ENCODE results near the gene SIGLEC11. TPM values are rescaled to one million over a fixed set of nuclear protein-coding genes. Genes with fewer than 3 reads are reported as not detected.

Gene SIGLEC11
- polyA plus RNA-seq, 1 donor from 2014 or later: not detected

- no peaks in the 10 kb centered on the region for H3K79me2 ChIP-seq (replicated peaks; ENCODE audit: insufficient read depth, low read length)
- no peak overlapping the region for H3K9ac ChIP-seq (ENCODE audit: low read length)
- H2AFZ ChIP-seq (ENCODE audit: low read depth, low read length): no peak overlapping the region
- H3K27me3 ChIP-seq (ENCODE audit: insufficient read depth, low read depth, low read length): no peaks in the 10 kb centered on the region
- TF ChIP-seq REST (IDR thresholded peaks at IDR 0.05; ENCODE audit: borderline replicate concordance) (no peak), MXI1 (conservative IDR thresholded peaks at IDR 0.05; ENCODE audit: poor library complexity, severe bottlenecking) (no peak)
- no peaks in the 10 kb centered on the region for H3K36me3 ChIP-seq (ENCODE audit: insufficient read depth, low read length)
- H3F3A ChIP-seq (ENCODE audit: insufficient read depth, low read length, poor library complexity, severe bottlenecking): no peaks in the 10 kb centered on the region
- H3K9me3 ChIP-seq (ENCODE audit: low read length): no peaks in the 10 kb centered on the region
- H3K4me2 ChIP-seq (ENCODE audit: low read length): no peak overlapping the region
- H4K20me1 ChIP-seq (ENCODE audit: insufficient read depth): no peaks in the 10 kb centered on the region
- no peak overlapping the region for H3K27ac ChIP-seq (ENCODE audit: low read length)
- no peaks in the 10 kb centered on the region for H3K9me2 ChIP-seq (ENCODE audit: insufficient read depth, low read length)
- no peak overlapping the region for H3K4me3 ChIP-seq (ENCODE audit: low read length)
Measured at GRCh38 chr19:49952906-49953305, 8.1 kb downstream of the SIGLEC11 start.

- no peak overlapping the region for H2AFZ ChIP-seq (ENCODE audit: low read depth, low read length)
- H3K27me3 ChIP-seq (ENCODE audit: insufficient read depth, low read depth, low read length): no peaks in the 10 kb centered on the region
- no peaks in the 10 kb centered on the region for H3K36me3 ChIP-seq (ENCODE audit: insufficient read depth, low read length)
- no peaks in the 10 kb centered on the region for H3K79me2 ChIP-seq (replicated peaks; ENCODE audit: insufficient read depth, low read length)
- H3K9ac ChIP-seq (ENCODE audit: low read length): no peak overlapping the region
- H3K9me2 ChIP-seq (ENCODE audit: insufficient read depth, low read length): no peaks in the 10 kb centered on the region
- no peak overlapping the region for H3K4me3 ChIP-seq (ENCODE audit: low read length)
- no peaks in the 10 kb centered on the region for H3K9me3 ChIP-seq (ENCODE audit: low read length)
- no peaks in the 10 kb centered on the region for H4K20me1 ChIP-seq (ENCODE audit: insufficient read depth)
- no peak overlapping the region for H3K27ac ChIP-seq (ENCODE audit: low read length)
- H3F3A ChIP-seq (ENCODE audit: insufficient read depth, low read length, poor library complexity, severe bottlenecking): no peaks in the 10 kb centered on the region
- no peak for TF ChIP-seq MXI1 (conservative IDR thresholded peaks at IDR 0.05; ENCODE audit: poor library complexity, severe bottlenecking)
- no peak for TF ChIP-seq REST (IDR thresholded peaks at IDR 0.05; ENCODE audit: borderline replicate concordance)
- TF ChIP-seq SMC3 (conservative IDR thresholded peaks at IDR 0.05; ENCODE audit: poor library complexity): no peak
- TF ChIP-seq TAF1 (IDR thresholded peaks at IDR 0.05; ENCODE audit: low read depth): no peak
- no peak for TF ChIP-seq POLR2AphosphoS5 (IDR thresholded peaks at IDR 0.05)
- TF ChIP-seq EZH2 (IDR thresholded peaks at IDR 0.05; ENCODE audit: borderline replicate concordance, insufficient read depth, low read length, poor library complexity, severe bottlenecking): no peak
- TF ChIP-seq EP300 (conservative IDR thresholded peaks at IDR 0.05; ENCODE audit: poor library complexity, severe bottlenecking): no peak
- TF ChIP-seq RAD21 (conservative IDR thresholded peaks at IDR 0.05): no peak
- no peak for TF ChIP-seq CTCF (IDR thresholded peaks at IDR 0.05; ENCODE audit: poor library complexity, severe bottlenecking)
- no peak overlapping the region for H3K4me2 ChIP-seq (ENCODE audit: low read length)
Measured at GRCh38 chr19:49952479-49952836, 8.5 kb downstream of the SIGLEC11 start.

All from neural cell (in vitro differentiated cells).